Measurements from ENCODE around the gene PRCP.
A peak's percentile ranks its signal among the peaks of the same experiment; 100 is the strongest.
"Not testable (repeated sequence)": the region's sequence is repeated elsewhere in the genome, so short reads cannot be mapped to it uniquely, and the experiment has no call there.

Gene PRCP

DNA sequence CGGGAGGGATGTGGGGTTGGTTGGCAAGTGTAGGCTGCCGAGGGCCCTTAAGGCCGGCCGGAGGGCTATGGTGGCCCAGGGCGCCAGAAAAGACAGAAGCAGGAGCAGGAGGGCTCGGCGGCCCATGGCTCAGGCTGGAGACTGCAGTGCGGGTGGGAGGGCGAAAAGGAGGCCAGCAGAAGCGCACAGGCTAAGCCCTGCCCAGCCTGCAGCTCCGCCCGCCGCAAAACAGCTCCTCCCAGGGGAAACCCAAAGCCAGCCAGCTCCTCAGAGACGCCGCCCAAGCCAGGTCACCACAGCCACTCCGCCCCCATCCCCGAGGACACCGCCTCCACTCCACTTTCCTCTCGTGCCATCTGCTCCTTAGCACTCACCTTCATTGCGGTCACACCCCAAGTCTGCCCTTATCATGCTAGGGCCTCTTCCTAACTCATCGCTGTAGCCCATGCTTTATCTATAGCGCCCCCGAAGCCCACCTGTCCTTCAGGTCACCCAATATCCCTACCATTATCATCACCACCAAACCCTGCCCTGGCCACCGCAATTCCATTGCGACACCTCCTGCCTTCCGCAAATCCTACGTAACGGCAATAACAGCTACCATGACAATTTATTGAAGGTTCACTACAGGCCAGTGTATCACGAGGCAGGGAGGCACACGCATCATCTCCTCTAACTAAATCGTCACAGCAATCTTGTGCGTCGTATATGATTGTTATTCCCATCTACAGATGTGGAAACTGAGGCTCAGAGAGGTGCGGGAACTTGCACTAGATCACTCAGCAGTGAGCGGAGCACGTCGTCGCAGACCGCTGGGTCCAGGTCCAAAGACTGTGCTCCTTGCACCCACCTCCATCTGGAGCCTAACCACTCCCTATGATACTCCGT is at the start of gene PRCP:
PRCP (minus strand) TSS at position 154 of the 888 bp plus-strand sequence; CDS start at position 126, 28 bp downstream.
- peak; percentile 90 for DNase-seq

DNA sequence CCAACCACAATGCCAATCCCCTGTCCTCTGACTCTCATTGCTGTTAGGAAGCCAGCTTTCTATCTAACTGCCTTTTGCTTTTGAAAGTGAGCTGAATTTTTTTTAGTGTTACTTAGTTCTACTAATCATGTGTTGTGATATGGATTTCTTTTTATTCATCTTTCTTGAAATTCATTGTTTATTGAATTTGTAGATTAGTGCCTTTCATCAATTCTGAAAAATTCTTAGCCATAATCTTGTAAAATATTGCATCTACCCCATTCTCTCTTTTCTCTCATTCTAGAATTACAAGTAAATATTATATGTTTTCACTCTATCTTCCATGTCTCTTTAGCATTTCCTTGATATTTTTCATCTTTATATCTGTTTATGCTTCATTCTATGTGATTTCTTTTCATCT is 49.1 kb upstream of the PRCP start:
- no peak for DNase-seq

- no peak for DNase-seq
These were observed 45.5 kb upstream of the PRCP start for GRCh38 chr11:82945682-82946081.

- not testable (repeated sequence) for DNase-seq
These were observed 44.8 kb upstream of the PRCP start for GRCh38 chr11:82945041-82945440.

DNA sequence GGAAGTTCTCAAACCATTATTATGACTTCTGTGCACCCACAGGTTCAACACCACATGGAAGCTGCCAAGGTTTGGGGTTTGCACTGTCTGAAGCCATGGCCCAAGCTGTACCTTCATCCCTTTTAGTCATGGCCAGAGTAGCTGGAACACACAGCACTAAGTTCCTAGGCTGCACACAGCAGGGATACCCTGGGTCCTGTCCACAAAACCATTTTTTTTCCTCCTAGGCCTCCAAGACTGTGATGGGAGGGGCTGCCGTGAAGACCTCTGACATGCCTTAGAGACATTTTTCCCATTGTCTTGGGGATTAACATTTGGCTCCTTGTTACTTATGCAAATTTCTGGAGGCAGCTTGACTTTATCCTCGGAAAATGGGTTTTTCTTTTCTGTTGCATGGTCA is 44.0 kb upstream of the PRCP start:
- DNase-seq, result no peak

- not testable (repeated sequence) for DNase-seq
These were observed 43.2 kb upstream of the PRCP start for GRCh38 chr11:82943430-82943829.

DNA sequence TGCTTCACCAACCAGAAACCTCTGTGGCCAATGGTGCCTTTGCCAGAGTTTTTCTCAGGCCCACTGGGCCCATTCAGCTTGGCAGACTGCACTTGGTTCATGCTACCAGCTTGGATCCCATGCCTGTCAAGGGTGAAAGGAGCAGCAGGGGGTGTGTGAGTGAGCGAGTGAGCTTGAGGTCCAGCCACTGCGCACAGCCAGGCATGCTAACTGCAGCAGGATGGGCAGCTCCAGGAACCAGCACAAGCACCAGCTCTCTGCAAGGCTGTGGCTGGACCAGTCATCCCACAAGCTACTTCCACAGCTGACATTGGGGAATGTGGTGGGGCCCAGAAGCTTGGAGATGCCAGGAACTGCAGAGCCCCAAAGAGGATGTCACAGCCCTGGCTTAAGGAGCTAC is 42.1 kb upstream of the PRCP start:
- no peak for DNase-seq

DNA sequence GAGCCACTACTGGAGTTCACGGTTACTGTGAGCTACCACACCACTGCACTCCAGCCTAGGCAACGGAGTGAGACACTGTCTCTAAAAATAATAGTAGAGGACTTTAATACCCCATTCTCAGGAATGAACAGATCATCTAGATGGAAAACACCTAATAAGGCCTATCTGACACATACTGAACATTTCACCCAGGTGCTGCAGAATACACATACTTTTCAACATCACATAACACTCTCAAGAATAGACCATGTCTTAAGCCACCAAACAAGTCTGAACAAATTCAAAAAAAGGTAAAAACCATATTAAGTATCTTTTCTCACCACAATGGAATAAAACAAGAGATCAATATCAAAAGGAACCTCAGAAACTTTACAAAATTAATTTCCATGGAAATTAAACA is 39.2 kb upstream of the PRCP start:
- no peak for DNase-seq

- no peak for DNase-seq
These were observed 37.3 kb upstream of the PRCP start for GRCh38 chr11:82937554-82937953.

DNA sequence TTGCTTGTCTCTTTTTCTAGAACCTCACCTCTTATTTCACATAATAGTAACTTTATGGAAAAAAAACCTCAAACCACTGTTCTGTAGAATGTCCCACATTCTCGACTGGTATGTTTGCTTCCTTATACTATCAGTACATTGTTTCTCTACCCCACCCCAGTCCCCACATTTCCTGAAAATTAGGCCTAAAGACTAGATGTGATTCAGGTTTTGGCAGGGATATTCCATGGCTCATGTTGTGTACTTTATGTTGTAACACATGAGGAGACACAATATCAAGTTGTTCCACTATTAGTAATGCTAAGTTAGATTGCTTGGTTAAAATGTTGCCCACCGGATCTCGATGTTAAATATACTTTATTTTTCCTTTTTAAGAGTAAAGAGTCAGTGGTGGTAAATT is 36.0 kb upstream of the PRCP start:
- DNase-seq, result no peak

- DNase-seq, result no peak
These were observed 32.3 kb upstream of the PRCP start for GRCh38 chr11:82932564-82932963.

- DNase-seq, result no peak
These were observed 30.5 kb upstream of the PRCP start for GRCh38 chr11:82930734-82931133.

GRCh38 chr11:82930229-82930628 is 30.0 kb upstream of the PRCP start:
- DNase-seq, result peak; percentile 4

DNA sequence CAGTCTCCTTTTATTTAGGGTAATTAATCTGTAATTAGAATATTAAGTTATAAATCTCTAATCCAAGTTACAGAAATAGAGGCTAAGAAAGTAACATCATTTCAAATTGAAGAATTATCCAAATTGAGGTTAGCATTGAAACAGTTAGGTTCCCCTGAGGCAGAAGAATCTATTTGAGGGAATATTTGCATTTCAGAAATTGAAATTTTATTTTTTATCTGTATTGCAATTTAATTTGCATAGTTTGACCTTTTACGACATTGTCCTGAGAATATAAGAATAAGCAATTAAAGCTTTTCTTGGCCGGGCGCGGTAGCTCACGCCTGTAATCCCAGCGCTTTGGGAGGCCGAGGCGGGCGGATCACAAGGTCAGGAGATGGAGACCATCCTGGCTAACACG is 28.9 kb upstream of the PRCP start:
- DNase-seq, result no peak

DNA sequence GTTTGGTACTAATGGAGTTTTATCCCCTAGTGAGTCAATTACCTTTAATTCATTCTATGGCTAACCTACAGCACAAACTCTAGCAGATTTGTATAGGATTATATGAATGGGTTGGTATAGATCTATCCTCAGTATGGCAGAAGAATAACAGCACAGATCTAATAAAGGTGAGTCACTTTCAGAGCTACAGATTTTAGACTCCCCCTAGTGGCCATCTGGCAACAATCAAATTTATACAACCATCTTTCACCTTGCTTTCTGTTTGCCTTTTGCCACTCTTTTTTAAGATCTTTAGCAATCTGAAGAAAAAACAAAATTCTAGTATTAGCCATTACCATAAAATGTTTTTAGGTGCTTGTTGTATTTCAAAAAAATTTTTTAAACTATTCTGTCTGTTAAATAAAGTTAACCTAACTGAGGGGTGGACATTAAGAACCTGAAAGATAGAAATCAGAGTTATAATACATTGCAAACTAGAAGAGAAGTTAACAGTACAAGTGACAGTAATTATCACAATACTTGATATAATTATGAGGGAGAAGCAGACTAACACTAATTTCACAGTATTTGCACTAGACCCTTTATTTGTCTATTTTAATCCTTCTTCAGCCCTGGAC is 27.1 kb upstream of the PRCP start:
- peak; percentile 23 for DNase-seq

GRCh38 chr11:82924522-82925224 is 24.4 kb upstream of the PRCP start:
- DNase-seq, result no peak

DNA sequence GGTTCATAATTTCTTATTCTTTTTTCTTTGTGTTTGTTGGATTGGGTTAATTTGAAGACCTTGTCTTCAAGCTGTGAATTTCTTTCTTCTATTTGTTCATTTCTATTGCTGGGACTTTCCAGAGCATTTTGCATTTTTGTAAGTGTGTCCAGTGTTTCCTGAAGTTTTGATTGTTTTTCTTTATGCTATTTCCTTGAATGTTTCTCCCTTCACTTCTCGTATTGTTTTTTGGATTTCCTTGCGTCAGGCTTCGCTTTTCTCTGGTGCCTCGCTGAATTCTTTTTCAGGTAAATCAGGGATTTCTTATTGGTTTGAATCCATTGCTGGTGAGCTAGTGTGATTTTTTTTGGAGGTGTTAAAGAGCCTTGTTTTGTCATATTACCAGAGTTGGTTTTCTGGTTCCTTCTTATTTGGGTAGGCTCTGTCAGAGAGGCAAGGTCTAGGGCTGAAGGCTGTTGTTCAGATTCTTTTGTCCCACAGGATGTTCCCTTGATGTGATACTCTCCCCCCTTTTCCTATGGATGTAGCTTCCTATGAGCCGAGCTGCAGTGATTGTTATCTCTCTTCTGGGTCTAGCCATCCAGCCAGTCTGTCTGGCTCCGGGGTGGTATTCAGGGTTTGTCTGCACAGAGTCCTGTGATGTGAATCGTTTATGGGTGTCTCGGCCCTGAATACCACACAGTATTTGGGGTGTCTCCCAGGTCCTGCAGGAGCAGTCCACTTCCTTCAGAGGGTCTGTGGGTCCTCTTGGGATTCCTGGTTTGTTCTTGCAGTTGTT is 22.4 kb upstream of the PRCP start:
- not testable (repeated sequence) for DNase-seq

- peak; percentile 29 for DNase-seq
These were observed 20.0 kb upstream of the PRCP start for GRCh38 chr11:82920227-82920626.

DNA sequence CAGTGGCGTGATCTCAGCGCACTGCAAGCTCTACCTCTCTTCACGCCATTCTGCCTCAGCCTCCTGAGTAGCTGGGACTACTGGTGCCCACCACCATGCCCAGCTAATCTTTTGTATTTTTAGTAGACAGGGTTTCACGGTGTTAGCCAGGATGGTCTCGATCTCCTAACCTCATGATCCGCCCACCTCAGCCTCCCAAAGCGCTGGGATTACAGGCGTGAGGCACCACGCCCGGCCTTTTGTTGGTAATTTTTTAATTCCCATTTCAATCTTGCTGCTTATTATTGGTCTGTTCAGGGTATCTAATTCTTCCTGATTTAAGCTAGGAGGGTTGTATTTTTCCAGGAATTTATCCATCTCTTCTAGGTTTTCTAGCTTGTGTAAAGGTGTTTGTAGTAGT is 19.6 kb upstream of the PRCP start:
- not testable (repeated sequence) for DNase-seq

GRCh38 chr11:82909015-82909640 is 8.9 kb upstream of the PRCP start:
- no peak for DNase-seq

DNA sequence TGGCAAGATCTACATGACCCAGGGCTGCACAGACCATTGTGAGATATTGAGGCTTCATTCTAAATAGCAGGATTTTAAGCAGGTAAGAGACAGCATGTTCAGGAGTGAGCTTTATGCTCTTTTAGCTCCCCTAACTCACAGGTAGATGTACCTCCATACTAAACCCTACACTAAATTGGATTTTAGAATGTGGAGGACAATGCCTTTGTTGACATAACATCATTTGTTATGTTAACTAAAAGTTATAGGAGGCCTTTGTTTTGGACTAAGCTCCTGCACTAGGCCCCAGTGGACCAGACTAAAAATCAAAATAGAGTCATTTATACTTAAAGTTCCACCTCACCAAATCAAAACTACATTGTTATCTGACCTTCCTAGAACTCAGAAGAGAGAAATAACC is 8.1 kb upstream of the PRCP start:
- DNase-seq, result no peak

DNA sequence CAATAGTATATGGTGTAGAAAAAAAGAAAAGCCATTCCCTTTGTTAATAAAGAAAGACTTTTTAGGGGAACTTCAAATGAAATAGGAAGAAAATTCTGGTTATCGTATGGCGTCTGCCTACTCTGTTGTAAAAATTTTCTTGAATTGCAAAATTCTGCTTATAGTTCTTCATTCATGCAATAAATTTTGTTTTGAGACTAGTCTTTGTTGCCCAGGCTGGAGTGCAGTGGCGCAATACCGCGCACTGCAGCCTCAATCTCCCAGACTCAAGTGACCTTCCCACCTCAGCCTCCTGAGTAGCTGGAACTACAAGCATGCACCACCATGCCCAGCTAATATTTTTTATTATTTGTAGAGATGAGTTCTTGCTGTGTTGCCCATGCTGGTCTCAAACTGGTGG is 7.1 kb upstream of the PRCP start:
- peak; percentile 48 for DNase-seq

- no peak for DNase-seq
These were observed 6.7 kb upstream of the PRCP start for GRCh38 chr11:82906931-82907330.
